WTC11 (cell line): Measurements from ENCODE around the gene NOXA1. TPM values are rescaled to one million over a fixed set of nuclear protein-coding genes. Genes with fewer than 3 reads are reported as not detected.

Source experiments
- ATAC-seq: fragments of 200-7000 bp; cut with Tn5 transposase; 2 replicates; pipeline ENCODE4 v1.10.0; 2021; ENCODE audit warnings: mild to moderate bottlenecking, moderate library complexity
- CTCF ChIA-PET: fragments of 300-600 bp; sonication (Branson Sonifier 250); formaldehyde crosslinking; loops from one replicate; lab custom pipeline; 2021; ENCODE audit warnings: antibody characterized with exemption; lab: Charles Lee
- POLR2A ChIA-PET: fragments of 350-600 bp; sonication (Branson Sonifier 250); formaldehyde crosslinking; loops from one replicate; lab custom pipeline; 2021; ENCODE audit warnings: antibody characterized with exemption; lab: Charles Lee
- DNase-seq: peaks from one replicate; pipeline ENCODE4 v3.0.0; 2021; ENCODE audit warnings: low spot score
- H3K27ac Mint-ChIP-seq: 2 replicates; pipeline ENCODE4 v1.8.0; 2021; ENCODE audit warnings: mixed read lengths
- H3K27me3 Mint-ChIP-seq: 2 replicates; pipeline ENCODE4 v1.8.0; 2021; ENCODE audit warnings: low read depth, mild to moderate bottlenecking, moderate library complexity, mixed read lengths
- H3K36me3 Mint-ChIP-seq: 2 replicates; pipeline ENCODE4 v1.8.0; 2021; ENCODE audit warnings: mixed read lengths
- H3K4me1 Mint-ChIP-seq: 2 replicates; pipeline ENCODE4 v1.8.0; 2022; ENCODE audit warnings: mixed read lengths
- H3K4me3 Mint-ChIP-seq: 2 replicates; pipeline ENCODE4 v1.8.0; 2021; ENCODE audit warnings: mild to moderate bottlenecking, moderate library complexity, mixed read lengths
- H3K9me3 Mint-ChIP-seq: 2 replicates; pipeline ENCODE4 v1.8.0; 2021; ENCODE audit warnings: mixed read lengths
- CREM ChIP-seq: sonication (generic); formaldehyde crosslinking; IDR thresholded peaks from 2 replicates; pipeline ENCODE4 v1.8.1; 2022; ENCODE audit warnings: mild to moderate bottlenecking, missing genetic modification reagents, moderate library complexity
- FOXK1 ChIP-seq: sonication (generic); formaldehyde crosslinking; IDR thresholded peaks from 2 replicates; pipeline ENCODE4 v1.8.0; 2022; ENCODE audit warnings: mild to moderate bottlenecking, moderate library complexity, missing genetic modification reagents
- MYBL2 ChIP-seq: sonication (generic); formaldehyde crosslinking; IDR thresholded peaks from 2 replicates; pipeline ENCODE4 v1.8.1; 2023; ENCODE audit warnings: mild to moderate bottlenecking, moderate library complexity, missing genetic modification reagents
- RELA ChIP-seq: sonication (generic); formaldehyde crosslinking; IDR thresholded peaks from 2 replicates; pipeline ENCODE4 v1.8.1; 2022; ENCODE audit warnings: missing genetic modification reagents, mild to moderate bottlenecking, borderline replicate concordance
- SMAD3 ChIP-seq: sonication (generic); formaldehyde crosslinking; IDR thresholded peaks from 2 replicates; pipeline ENCODE4 v1.8.0; 2022; ENCODE audit warnings: missing genetic modification reagents, mild to moderate bottlenecking, borderline replicate concordance
- TEAD4 ChIP-seq: sonication (generic); formaldehyde crosslinking; IDR thresholded peaks from 2 replicates; pipeline ENCODE4 v1.8.0; 2022; ENCODE audit warnings: mild to moderate bottlenecking, missing genetic modification reagents
- ZNF121 ChIP-seq: sonication (generic); formaldehyde crosslinking; IDR thresholded peaks from 2 replicates; pipeline ENCODE4 v1.8.0; 2023; ENCODE audit warnings: missing genetic modification reagents
- ZNF232 ChIP-seq: sonication (generic); formaldehyde crosslinking; IDR thresholded peaks from 2 replicates; pipeline ENCODE4 v1.8.0; 2022; ENCODE audit warnings: mild to moderate bottlenecking, missing genetic modification reagents
- ZNF317 ChIP-seq: sonication (generic); formaldehyde crosslinking; IDR thresholded peaks from 2 replicates; pipeline ENCODE4 v1.8.1; 2023; ENCODE audit warnings: low read depth, mild to moderate bottlenecking, moderate library complexity, missing genetic modification reagents, borderline replicate concordance
- total RNA-seq: library from RNA; stranded (reverse); gene quantifications from 3 replicates; pipeline ENCODE4 v1.2.3, GENCODE V29; 2021
- TF ChIP-seq, protein P1 (sequence below): sonication (generic); formaldehyde crosslinking; conservative IDR thresholded peaks from 2 replicates; pipeline ENCODE4 v1.8.1; 2022; ENCODE audit warnings: mild to moderate bottlenecking, missing genetic modification reagents
- TF ChIP-seq, protein P2 (sequence below): fragments of 200-600 bp; IDR thresholded peaks from 2 replicates; pipeline ENCODE4 v1.8.0; 2022; ENCODE audit warnings: antibody characterized with exemption
- TF ChIP-seq, protein P3 (sequence below): fragments of 250-450 bp; sonication (Bioruptor Pico); conservative IDR thresholded peaks from 2 replicates; pipeline ENCODE4 v1.9.0; 2021; ENCODE audit warnings: mild to moderate bottlenecking
- TF ChIP-seq, protein P4 (sequence below): sonication (generic); formaldehyde crosslinking; IDR thresholded peaks from 2 replicates; pipeline ENCODE4 v1.8.1; 2022; ENCODE audit warnings: mild to moderate bottlenecking, missing genetic modification reagents, moderate library complexity, borderline replicate concordance
- TF ChIP-seq, protein P5 (sequence below): sonication (generic); formaldehyde crosslinking; IDR thresholded peaks from 2 replicates; pipeline ENCODE4 v1.8.0; 2022; ENCODE audit warnings: mild to moderate bottlenecking, missing genetic modification reagents
- TF ChIP-seq, protein P6 (sequence below): sonication (generic); formaldehyde crosslinking; IDR thresholded peaks from 2 replicates; pipeline ENCODE4 v1.8.1; 2023; ENCODE audit warnings: mild to moderate bottlenecking, missing genetic modification reagents, borderline replicate concordance
- TF ChIP-seq, protein P7 (sequence below): sonication (generic); formaldehyde crosslinking; IDR thresholded peaks from 2 replicates; pipeline ENCODE4 v1.8.0; 2022; ENCODE audit warnings: mild to moderate bottlenecking, missing genetic modification reagents
- TF ChIP-seq, protein P8 (sequence below): sonication (generic); formaldehyde crosslinking; IDR thresholded peaks from 2 replicates; pipeline ENCODE4 v1.8.1; 2023; ENCODE audit warnings: mild to moderate bottlenecking, moderate library complexity, missing genetic modification reagents

NOXA1 gene
- total RNA-seq, 1 experiment from 2014 or later: 2.9 TPM

DNA sequence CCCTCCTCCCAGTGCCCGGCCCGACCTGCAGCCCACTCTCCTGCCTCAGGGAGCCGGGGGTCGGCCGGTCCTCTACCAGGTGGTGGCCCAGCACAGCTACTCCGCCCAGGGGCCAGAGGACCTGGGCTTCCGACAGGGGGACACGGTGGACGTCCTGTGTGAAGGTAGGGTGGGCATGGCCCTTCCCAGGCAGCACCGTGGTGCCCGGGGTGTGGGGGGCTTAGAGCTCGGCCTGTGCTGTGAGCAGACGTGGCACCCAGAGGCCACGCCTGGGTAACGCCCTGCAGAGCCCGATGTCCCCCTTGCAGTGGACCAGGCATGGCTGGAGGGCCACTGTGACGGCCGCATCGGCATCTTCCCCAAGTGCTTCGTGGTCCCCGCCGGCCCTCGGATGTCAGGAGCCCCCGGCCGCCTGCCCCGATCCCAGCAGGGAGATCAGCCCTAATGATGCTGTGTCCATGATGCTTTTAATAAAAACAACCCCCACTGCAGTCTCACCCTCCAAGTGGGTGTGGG, 10.8 kb downstream of the NOXA1 start:
- DNase-seq (no peak), ATAC-seq (no peak)
- Mint-ChIP-seq H3K4me1 (no peaks in the 10 kb centered on the region), H3K4me3 (no peak overlapping the region), H3K27ac (no peak overlapping the region), H3K9me3 (no peaks in the 10 kb centered on the region), H3K27me3 (no peaks in the 10 kb centered on the region), H3K36me3 (no peaks in the 10 kb centered on the region)
- POLR2A ChIA-PET: no interaction called here
- no peak for TF ChIP-seq FOXK1 (CRISPR knock-in tag)
- TF ChIP-seq ZNF232 (CRISPR knock-in tag): no peak
- TF ChIP-seq MYBL2 (CRISPR knock-in tag): no peak
- TF ChIP-seq, protein P1, sequence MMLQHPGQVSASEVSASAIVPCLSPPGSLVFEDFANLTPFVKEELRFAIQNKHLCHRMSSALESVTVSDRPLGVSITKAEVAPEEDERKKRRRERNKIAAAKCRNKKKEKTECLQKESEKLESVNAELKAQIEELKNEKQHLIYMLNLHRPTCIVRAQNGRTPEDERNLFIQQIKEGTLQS: no peak
- TF ChIP-seq, protein P2, sequence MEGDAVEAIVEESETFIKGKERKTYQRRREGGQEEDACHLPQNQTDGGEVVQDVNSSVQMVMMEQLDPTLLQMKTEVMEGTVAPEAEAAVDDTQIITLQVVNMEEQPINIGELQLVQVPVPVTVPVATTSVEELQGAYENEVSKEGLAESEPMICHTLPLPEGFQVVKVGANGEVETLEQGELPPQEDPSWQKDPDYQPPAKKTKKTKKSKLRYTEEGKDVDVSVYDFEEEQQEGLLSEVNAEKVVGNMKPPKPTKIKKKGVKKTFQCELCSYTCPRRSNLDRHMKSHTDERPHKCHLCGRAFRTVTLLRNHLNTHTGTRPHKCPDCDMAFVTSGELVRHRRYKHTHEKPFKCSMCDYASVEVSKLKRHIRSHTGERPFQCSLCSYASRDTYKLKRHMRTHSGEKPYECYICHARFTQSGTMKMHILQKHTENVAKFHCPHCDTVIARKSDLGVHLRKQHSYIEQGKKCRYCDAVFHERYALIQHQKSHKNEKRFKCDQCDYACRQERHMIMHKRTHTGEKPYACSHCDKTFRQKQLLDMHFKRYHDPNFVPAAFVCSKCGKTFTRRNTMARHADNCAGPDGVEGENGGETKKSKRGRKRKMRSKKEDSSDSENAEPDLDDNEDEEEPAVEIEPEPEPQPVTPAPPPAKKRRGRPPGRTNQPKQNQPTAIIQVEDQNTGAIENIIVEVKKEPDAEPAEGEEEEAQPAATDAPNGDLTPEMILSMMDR: no peak
- no peak for TF ChIP-seq ZNF121 (CRISPR knock-in tag)
- TF ChIP-seq, protein P3, sequence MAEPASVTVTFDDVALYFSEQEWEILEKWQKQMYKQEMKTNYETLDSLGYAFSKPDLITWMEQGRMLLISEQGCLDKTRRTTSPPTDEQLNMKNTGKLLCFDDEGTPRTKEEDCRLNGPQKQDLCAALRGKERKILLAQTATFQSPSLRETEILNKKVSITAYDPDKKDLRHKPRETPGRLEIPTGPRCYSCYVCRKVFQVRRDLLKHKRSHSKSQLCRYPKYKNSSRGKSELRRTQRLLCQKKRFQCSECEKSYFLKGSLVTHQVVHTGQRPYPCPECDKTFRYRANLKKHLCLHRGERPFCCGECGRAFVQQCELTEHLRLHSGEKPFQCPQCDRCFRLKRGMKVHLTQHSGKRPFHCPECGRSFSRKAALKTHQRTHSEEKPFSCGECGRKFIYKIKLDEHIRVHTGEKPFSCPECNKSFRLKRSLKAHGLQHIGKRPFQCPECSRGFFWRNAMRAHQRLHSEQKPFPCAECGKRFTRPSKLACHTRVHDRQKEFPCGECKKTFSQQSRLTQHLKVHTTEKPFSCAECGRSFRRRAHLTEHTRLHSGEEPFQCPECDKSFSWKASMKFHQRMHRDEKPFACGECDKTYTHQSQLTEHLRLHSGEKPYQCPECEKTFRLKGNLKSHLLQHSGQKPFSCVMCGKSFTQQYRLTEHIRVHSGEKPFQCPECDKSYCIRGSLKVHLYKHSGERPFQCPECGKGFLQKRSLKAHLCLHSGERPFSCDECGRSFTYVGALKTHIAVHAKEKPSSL (CRISPR knock-in tag): no peak
- TF ChIP-seq, protein P4, sequence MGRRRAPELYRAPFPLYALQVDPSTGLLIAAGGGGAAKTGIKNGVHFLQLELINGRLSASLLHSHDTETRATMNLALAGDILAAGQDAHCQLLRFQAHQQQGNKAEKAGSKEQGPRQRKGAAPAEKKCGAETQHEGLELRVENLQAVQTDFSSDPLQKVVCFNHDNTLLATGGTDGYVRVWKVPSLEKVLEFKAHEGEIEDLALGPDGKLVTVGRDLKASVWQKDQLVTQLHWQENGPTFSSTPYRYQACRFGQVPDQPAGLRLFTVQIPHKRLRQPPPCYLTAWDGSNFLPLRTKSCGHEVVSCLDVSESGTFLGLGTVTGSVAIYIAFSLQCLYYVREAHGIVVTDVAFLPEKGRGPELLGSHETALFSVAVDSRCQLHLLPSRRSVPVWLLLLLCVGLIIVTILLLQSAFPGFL (CRISPR knock-in tag): no peak
- no peak for TF ChIP-seq SMAD3 (CRISPR knock-in tag)
- TF ChIP-seq, protein P5, sequence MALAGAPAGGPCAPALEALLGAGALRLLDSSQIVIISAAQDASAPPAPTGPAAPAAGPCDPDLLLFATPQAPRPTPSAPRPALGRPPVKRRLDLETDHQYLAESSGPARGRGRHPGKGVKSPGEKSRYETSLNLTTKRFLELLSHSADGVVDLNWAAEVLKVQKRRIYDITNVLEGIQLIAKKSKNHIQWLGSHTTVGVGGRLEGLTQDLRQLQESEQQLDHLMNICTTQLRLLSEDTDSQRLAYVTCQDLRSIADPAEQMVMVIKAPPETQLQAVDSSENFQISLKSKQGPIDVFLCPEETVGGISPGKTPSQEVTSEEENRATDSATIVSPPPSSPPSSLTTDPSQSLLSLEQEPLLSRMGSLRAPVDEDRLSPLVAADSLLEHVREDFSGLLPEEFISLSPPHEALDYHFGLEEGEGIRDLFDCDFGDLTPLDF (CRISPR knock-in tag): no peak
- no peak for TF ChIP-seq CREM (CRISPR knock-in tag)
- TF ChIP-seq, protein P6, sequence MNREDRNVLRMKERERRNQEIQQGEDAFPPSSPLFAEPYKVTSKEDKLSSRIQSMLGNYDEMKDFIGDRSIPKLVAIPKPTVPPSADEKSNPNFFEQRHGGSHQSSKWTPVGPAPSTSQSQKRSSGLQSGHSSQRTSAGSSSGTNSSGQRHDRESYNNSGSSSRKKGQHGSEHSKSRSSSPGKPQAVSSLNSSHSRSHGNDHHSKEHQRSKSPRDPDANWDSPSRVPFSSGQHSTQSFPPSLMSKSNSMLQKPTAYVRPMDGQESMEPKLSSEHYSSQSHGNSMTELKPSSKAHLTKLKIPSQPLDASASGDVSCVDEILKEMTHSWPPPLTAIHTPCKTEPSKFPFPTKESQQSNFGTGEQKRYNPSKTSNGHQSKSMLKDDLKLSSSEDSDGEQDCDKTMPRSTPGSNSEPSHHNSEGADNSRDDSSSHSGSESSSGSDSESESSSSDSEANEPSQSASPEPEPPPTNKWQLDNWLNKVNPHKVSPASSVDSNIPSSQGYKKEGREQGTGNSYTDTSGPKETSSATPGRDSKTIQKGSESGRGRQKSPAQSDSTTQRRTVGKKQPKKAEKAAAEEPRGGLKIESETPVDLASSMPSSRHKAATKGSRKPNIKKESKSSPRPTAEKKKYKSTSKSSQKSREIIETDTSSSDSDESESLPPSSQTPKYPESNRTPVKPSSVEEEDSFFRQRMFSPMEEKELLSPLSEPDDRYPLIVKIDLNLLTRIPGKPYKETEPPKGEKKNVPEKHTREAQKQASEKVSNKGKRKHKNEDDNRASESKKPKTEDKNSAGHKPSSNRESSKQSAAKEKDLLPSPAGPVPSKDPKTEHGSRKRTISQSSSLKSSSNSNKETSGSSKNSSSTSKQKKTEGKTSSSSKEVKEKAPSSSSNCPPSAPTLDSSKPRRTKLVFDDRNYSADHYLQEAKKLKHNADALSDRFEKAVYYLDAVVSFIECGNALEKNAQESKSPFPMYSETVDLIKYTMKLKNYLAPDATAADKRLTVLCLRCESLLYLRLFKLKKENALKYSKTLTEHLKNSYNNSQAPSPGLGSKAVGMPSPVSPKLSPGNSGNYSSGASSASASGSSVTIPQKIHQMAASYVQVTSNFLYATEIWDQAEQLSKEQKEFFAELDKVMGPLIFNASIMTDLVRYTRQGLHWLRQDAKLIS (CRISPR knock-in tag): no peak
- TF ChIP-seq, protein P7, sequence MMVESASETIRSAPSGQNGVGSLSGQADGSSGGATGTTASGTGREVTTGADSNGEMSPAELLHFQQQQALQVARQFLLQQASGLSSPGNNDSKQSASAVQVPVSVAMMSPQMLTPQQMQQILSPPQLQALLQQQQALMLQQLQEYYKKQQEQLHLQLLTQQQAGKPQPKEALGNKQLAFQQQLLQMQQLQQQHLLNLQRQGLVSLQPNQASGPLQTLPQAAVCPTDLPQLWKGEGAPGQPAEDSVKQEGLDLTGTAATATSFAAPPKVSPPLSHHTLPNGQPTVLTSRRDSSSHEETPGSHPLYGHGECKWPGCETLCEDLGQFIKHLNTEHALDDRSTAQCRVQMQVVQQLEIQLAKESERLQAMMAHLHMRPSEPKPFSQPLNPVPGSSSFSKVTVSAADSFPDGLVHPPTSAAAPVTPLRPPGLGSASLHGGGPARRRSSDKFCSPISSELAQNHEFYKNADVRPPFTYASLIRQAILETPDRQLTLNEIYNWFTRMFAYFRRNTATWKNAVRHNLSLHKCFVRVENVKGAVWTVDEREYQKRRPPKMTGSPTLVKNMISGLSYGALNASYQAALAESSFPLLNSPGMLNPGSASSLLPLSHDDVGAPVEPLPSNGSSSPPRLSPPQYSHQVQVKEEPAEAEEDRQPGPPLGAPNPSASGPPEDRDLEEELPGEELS: no peak
- TF ChIP-seq, protein P8, sequence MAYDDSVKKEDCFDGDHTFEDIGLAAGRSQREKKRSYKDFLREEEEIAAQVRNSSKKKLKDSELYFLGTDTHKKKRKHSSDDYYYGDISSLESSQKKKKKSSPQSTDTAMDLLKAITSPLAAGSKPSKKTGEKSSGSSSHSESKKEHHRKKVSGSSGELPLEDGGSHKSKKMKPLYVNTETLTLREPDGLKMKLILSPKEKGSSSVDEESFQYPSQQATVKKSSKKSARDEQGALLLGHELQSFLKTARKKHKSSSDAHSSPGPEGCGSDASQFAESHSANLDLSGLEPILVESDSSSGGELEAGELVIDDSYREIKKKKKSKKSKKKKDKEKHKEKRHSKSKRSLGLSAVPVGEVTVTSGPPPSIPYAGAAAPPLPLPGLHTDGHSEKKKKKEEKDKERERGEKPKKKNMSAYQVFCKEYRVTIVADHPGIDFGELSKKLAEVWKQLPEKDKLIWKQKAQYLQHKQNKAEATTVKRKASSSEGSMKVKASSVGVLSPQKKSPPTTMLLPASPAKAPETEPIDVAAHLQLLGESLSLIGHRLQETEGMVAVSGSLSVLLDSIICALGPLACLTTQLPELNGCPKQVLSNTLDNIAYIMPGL (CRISPR knock-in tag): no peak
- no peak for TF ChIP-seq ZNF317 (CRISPR knock-in tag)
- TF ChIP-seq RELA (CRISPR knock-in tag): no peak
- TF ChIP-seq TEAD4: no peak
- CTCF ChIA-PET: interaction anchor here (1.0 to 2.1 kb wide), 3 partner anchors 11 to 147 kb away, joined by 3 to 7 read pairs (median 6); partner anchors contain the start of gene EXD3
